Kidney epithelial cell (primary cell): ENCODE data around the gene AKT2. TPM values are rescaled to one million over a fixed set of nuclear protein-coding genes. Genes with fewer than 3 reads are reported as not detected.
A peak's percentile ranks its signal among the peaks of the same experiment; 100 is the strongest.

ENCODE experiments used
- DNase-seq: peaks from one replicate; pipeline ENCODE4 v3.0.0-alpha.2; 2010; ENCODE audit warnings: low read depth
- H3K27me3 ChIP-seq: 2 replicates; pipeline ENCODE4 v1.6.0; 2011; ENCODE audit warnings: low read length; ENCODE audit not compliant: control insufficient read depth, insufficient read depth
- H3K36me3 ChIP-seq: 2 replicates; pipeline ENCODE4 v1.5.1; 2011; ENCODE audit warnings: low read length; ENCODE audit not compliant: control insufficient read depth, insufficient read depth
- H3K4me3 ChIP-seq: 2 replicates; pipeline ENCODE4 v1.5.1; 2011; ENCODE audit warnings: low read depth, mild to moderate bottlenecking, control low read depth, low read length
- total RNA-seq: library from RNA; depleted of rRNA; stranded (reverse); fragments of >200 nt; gene quantifications from 2 replicates; pipeline ENCODE4 v1.2.3, GENCODE V29; 2015
- TF ChIP-seq, protein P1 (sequence below): IDR thresholded peaks from 2 replicates; pipeline ENCODE4 v1.5.1; 2011; ENCODE audit warnings: mild to moderate bottlenecking, moderate library complexity, low read length, control low read depth, inconsistent platforms; ENCODE audit not compliant: insufficient read depth, poor library complexity, severe bottlenecking

AKT2 gene
- total RNA-seq, 1 donor from 2014 or later, result 73.5 TPM

- no peak for DNase-seq
- H3K36me3 ChIP-seq, result peaks cover 2% of the 10 kb centered on the region
- TF ChIP-seq, protein P1, sequence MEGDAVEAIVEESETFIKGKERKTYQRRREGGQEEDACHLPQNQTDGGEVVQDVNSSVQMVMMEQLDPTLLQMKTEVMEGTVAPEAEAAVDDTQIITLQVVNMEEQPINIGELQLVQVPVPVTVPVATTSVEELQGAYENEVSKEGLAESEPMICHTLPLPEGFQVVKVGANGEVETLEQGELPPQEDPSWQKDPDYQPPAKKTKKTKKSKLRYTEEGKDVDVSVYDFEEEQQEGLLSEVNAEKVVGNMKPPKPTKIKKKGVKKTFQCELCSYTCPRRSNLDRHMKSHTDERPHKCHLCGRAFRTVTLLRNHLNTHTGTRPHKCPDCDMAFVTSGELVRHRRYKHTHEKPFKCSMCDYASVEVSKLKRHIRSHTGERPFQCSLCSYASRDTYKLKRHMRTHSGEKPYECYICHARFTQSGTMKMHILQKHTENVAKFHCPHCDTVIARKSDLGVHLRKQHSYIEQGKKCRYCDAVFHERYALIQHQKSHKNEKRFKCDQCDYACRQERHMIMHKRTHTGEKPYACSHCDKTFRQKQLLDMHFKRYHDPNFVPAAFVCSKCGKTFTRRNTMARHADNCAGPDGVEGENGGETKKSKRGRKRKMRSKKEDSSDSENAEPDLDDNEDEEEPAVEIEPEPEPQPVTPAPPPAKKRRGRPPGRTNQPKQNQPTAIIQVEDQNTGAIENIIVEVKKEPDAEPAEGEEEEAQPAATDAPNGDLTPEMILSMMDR, result no peak
- H3K4me3 ChIP-seq, result no peak overlapping the region
- H3K27me3 ChIP-seq, result peaks cover 5% of the 10 kb centered on the region
These were observed 53.4 kb downstream of the AKT2 start for GRCh38 chr19:40231544-40232424.

DNA sequence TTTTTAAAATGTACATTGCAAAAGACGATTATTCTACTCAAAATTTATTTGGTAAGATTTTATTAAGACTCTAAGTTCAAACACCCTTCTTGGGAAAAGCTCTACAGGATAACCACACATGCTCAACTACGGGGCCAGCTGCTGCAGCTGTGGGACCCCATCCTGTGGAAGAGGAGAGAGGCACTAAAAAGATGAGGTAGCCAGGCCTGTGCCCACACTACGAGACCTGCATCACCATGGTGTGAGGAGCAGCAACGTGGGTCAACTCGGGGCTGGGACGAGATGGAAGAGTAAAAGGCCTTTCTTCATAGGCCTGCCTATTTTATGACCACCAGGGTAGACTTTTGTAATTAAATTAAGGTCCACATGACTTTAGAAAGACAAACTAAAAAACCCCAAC is 54.1 kb downstream of the AKT2 start:
- Histone ChIP-seq H3K4me3 (no peak overlapping the region), H3K27me3 (peaks cover 12% of the 10 kb centered on the region), H3K36me3 (peaks cover 1% of the 10 kb centered on the region)
- TF ChIP-seq, protein P1, result no peak
- no peak for DNase-seq

- DNase-seq, result no peak
- TF ChIP-seq, protein P1, result no peak
- Histone ChIP-seq H3K36me3 (no peaks in the 10 kb centered on the region), H3K27me3 (peaks cover 21% of the 10 kb centered on the region), H3K4me3 (no peak overlapping the region)
These were observed 55.2 kb downstream of the AKT2 start for GRCh38 chr19:40229926-40230417.

DNA sequence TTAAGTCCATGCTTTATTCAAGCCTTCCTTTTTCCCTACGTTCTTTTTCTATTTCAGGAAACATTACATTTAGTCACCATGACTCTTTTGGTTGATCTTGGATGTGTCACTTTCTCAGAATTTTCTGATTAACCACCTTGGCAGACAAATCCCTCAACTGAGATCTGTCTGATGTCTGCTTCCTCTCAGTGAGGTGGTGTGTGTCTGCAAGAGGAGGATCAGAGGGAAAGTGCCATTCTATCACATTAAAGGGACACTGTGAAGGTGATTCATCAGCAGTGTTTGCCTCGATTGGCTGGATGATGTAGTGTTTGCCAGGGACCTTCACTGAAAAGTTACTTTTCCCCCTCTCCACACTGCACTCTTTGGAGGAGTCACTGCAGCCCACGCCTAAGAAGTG is 55.7 kb downstream of the AKT2 start:
- DNase-seq, result peak; percentile 14
- TF ChIP-seq, protein P1, result no peak
- H3K4me3 ChIP-seq, result no peak overlapping the region
- H3K27me3 ChIP-seq, result peaks cover 24% of the 10 kb centered on the region
- no peaks in the 10 kb centered on the region for H3K36me3 ChIP-seq

- no peaks in the 10 kb centered on the region for H3K36me3 ChIP-seq
- peaks cover 30% of the 10 kb centered on the region for H3K27me3 ChIP-seq
- H3K4me3 ChIP-seq, result no peak overlapping the region
- TF ChIP-seq, protein P1, result no peak
- DNase-seq, result no peak
These were observed 56.3 kb downstream of the AKT2 start for GRCh38 chr19:40228863-40229262.
